Natural killer cell treated with Interleukin-12 subunit alpha and Interleukin-12 subunit beta and Interleukin-15 and Interleukin-18, amount 100 ng/mL, for 72 hours (primary cell): Measurements from ENCODE around the gene RAB26. TPM values are rescaled to one million over a fixed set of nuclear protein-coding genes. Genes with fewer than 3 reads are reported as not detected.

Source experiments
- ATAC-seq, 2 donors: fragments of 150-1000 bp; cut with Tn5 transposase in 1 of 2; sonication (Bioruptor Pico), chemical (Tn5 transposase) in 1 of 2; 2 replicates each; pipeline ENCODE4 v1.10.0; 2021
- DNase-seq: peaks from one replicate; pipeline ENCODE4 v3.0.0; 2022; ENCODE audit warnings: low spot score
- H3K27ac Mint-ChIP-seq, 2 donors: 1 replicate in 1 of 2; 2 replicates in 1 of 2; pipeline ENCODE4 v1.8.0; 2022; ENCODE audit warnings: mixed read lengths in 2 of 2, mild to moderate bottlenecking in 1 of 2, moderate library complexity in 1 of 2
- H3K27me3 Mint-ChIP-seq, 2 donors: 1 replicate in 1 of 2; 2 replicates in 1 of 2; pipeline ENCODE4 v1.8.0; 2022; ENCODE audit warnings: mixed read lengths in 2 of 2
- H3K36me3 Mint-ChIP-seq: one replicate; pipeline ENCODE4 v1.8.0; 2022; ENCODE audit warnings: mixed read lengths
- H3K4me1 Mint-ChIP-seq, 2 donors: 1 replicate in 1 of 2; 2 replicates in 1 of 2; pipeline ENCODE4 v1.8.0; 2022; ENCODE audit warnings: low read depth in 2 of 2, mixed read lengths in 2 of 2, mild to moderate bottlenecking in 1 of 2
- H3K4me3 Mint-ChIP-seq: one replicate; pipeline ENCODE4 v1.8.0; 2022; ENCODE audit warnings: mixed read lengths
- H3K9me3 Mint-ChIP-seq: 2 replicates; pipeline ENCODE4 v1.8.0; 2022; ENCODE audit warnings: mixed read lengths
- total RNA-seq, 2 donors: library from RNA; stranded (reverse); gene quantifications; one replicate each; pipeline ENCODE4 v1.2.3, GENCODE V29; 2022

The RAB26 gene
- total RNA-seq, 2 donors from 2014 or later = 0.89 TPM; not detected in 1

- Mint-ChIP-seq H3K27me3 (no peaks in the 10 kb centered on the region), H3K4me3 (no peak overlapping the region), H3K27ac (no peak overlapping the region), H3K36me3 (no peaks in the 10 kb centered on the region), H3K4me1 (peaks cover 0 to 6% of the 10 kb centered on the region in 2 donors), H3K9me3 (no peaks in the 10 kb centered on the region)
- ATAC-seq (peak; percentile 42 to 81), DNase-seq (no peak)
These were observed 30.1 kb downstream of the RAB26 start for GRCh38 chr16:2178321-2179106.

DNA sequence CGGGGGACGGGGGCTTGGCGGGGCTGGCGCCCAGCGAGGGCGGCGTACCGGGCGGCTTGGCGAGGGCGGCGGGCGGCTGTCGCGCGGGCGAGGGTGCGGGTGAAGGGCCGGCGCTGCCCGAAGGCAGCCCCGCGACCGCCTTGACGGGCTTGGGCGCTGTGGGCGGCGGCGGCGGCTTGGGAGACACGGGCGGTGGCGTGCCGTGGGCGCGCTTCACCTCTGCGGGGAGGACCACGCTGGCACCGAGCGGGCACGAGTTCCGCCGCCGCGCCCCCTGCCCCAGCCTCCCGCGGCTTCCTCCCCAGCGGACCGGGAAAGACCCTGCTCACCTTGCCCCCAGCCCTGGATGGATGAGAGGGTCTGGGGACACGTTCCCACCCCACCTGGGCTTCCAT is 30.7 kb downstream of the RAB26 start:
- Mint-ChIP-seq H3K4me1 (peaks cover 0 to 6% of the 10 kb centered on the region in 2 donors), H3K36me3 (no peaks in the 10 kb centered on the region), H3K27me3 (no peaks in the 10 kb centered on the region), H3K27ac (no peak overlapping the region), H3K9me3 (no peaks in the 10 kb centered on the region), H3K4me3 (no peak overlapping the region)
- DNase-seq (no peak), ATAC-seq (no peak)

DNA sequence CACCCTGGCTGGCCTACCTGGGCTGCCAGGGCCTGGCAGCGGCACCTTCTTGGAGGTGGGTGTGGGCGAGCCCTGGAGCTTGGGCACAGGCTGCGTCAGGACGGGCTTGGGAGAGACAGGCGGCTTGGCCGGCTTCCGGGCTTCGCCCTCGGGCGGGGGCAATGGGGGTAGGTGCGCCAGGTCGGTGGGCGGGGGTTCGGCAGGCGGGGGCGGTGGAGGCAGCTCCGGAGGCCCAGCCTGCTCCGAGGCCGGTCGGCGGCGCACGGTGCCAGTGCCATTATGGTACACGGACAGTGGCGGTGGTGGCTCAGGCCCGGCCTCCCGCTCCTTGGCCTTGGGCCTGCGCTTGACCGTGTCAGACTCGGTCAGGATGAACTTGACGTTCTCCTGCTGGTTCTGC is 31.2 kb downstream of the RAB26 start:
- Mint-ChIP-seq H3K4me1 (peaks cover 0 to 6% of the 10 kb centered on the region in 2 donors), H3K27me3 (no peaks in the 10 kb centered on the region), H3K36me3 (no peaks in the 10 kb centered on the region), H3K27ac (no peak overlapping the region), H3K4me3 (no peak overlapping the region), H3K9me3 (no peaks in the 10 kb centered on the region)
- no peak for DNase-seq
- ATAC-seq = no peak

DNA sequence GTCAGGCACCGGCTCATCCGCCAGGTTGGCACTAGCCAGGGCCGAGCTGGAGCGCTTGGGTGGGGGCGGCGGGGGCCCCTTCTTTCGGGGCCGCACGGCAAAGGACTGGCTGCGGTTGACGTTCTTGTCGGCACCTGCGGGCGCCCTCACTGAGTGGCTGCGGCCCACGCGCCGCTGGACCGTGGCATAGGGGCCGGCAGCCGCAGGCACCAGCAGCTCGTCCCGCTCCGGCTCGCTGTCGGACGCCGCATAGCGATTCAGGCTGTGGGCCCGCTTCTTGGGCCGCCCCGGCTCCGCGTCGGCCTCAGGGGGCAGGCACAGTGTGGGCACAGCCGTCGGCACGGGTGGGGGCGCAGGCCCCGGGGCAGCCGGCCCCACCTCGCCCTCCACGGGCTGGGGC is 32.0 kb downstream of the RAB26 start:
- Mint-ChIP-seq H3K4me1 (peaks cover 0 to 6% of the 10 kb centered on the region in 2 donors), H3K27me3 (no peaks in the 10 kb centered on the region), H3K9me3 (no peaks in the 10 kb centered on the region), H3K4me3 (no peak overlapping the region), H3K27ac (no peak overlapping the region), H3K36me3 (no peaks in the 10 kb centered on the region)
- ATAC-seq (no peak), DNase-seq (no peak)

DNA sequence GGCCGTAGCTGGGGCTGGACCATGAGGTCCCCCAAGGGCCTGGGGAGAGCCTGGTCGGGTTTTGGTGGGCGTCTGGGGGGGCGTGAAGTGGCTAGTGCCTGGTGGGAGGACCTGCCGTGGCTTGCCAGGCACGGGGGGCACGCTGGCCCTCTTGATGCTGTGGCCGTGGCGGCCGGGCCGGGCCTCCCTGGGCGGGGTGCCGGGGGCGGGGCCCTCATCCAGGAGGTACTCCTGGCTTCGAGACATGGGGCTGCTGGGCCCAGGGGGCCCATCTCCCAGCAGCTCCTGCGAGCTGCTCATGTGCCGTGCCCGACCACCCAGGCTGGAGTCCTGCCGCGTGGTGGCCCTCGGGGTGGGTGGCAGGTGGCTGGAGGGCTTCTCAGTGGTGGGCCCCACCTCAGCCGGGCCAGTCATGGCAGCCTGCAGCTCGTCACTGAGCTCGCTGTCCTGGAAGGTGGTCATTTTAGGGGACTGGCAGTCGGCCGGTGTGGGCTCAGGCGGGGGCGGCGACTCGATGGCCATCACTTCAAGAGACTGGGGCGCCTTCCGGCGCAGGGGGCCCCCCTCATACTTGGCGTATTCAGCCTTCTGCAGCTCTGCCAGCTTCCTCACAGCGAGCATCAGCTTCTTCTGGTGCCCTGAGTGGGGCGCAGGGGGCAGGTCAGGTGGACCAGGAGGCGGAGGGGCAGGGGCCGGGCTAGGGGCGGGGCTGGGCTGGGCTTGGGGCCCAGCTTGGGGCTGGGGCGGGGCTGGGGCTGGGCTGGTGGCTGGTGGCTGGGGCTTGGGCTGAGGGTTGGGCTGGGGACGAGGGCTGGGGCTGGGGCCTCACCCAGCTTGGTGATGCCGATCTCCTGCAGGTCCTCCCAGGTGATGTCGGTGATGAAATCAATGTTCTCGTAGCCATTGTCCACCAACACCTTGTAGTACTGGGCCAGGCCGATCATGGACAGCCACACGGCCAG is 32.8 kb downstream of the RAB26 start:
- H3K4me3 Mint-ChIP-seq = no peak overlapping the region
- H3K36me3 Mint-ChIP-seq = no peaks in the 10 kb centered on the region
- no peaks in the 10 kb centered on the region for H3K9me3 Mint-ChIP-seq
- no peaks in the 10 kb centered on the region for H3K27me3 Mint-ChIP-seq
- H3K4me1 Mint-ChIP-seq = peaks cover 0 to 6% of the 10 kb centered on the region in 2 donors
- ATAC-seq (no peak), DNase-seq (no peak)
- H3K27ac Mint-ChIP-seq = no peak overlapping the region

DNA sequence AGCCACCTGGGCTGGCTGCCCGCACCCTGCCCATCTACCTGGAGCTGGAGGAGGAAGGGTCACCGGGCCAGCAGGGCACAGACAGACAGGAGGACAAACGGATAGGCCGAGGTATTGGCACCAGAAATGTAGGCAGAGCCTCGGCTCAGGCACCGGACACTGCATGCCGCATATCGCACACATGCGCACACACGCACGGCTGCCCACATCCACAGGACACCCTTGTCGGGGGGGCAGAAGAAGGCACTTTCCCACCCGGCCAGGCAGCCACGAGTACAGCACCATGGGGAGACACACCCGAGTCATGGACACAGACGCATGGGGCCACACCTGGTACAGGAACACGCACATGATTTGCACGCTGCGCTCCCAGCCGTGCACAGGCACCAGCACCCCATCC is 33.5 kb downstream of the RAB26 start:
- no peak for ATAC-seq
- H3K27ac Mint-ChIP-seq = no peak overlapping the region
- no peak for DNase-seq
- H3K4me3 Mint-ChIP-seq = no peak overlapping the region
- H3K9me3 Mint-ChIP-seq = no peaks in the 10 kb centered on the region
- peaks cover 0 to 6% of the 10 kb centered on the region in 2 donors for H3K4me1 Mint-ChIP-seq
- H3K27me3 Mint-ChIP-seq = no peaks in the 10 kb centered on the region
- no peaks in the 10 kb centered on the region for H3K36me3 Mint-ChIP-seq

DNA sequence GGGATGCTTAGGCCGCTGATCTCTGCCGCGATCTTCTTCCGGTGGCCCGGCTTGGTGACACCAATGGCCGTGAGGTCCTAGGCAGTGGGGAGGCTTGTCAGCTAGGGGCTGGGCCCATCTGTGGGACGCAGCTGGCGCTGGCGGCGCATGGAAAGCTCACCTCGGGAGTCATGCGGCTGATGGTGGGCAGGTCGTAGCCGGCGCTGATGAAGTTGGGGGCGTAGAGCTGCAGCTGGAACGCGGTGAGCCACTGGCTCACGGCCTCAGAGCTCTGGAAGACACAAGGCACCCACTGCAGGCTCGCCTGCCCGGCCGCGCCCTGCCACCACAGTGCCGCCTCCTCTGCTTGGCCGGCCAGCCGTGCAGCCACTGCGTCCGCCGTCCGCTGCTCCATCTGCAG is 35.2 kb downstream of the RAB26 start:
- Mint-ChIP-seq H3K36me3 (no peaks in the 10 kb centered on the region), H3K27ac (no peak overlapping the region), H3K4me3 (no peak overlapping the region), H3K27me3 (no peaks in the 10 kb centered on the region), H3K9me3 (no peaks in the 10 kb centered on the region), H3K4me1 (peaks cover 0 to 4% of the 10 kb centered on the region in 2 donors)
- no peak for DNase-seq
- no peak for ATAC-seq

DNA sequence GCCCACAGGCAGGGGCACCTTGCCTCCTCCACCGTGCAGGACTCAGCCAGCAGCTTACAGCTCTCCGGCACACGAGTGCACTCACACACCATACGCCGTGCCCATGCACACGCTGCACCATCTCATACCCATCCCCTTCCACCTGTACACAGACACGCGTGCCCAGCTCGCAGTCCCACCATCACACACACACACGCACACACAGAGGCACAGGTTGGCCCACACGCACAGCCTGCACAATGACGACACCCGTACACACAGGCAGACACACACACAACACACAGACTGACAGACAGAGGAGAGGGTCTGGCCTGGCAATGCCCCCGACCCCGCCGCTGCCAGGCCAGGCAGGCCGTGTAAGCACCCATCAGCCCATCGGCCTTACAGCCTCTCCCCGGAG is 35.9 kb downstream of the RAB26 start:
- no peaks in the 10 kb centered on the region for H3K27me3 Mint-ChIP-seq
- peaks cover 0 to 4% of the 10 kb centered on the region in 2 donors for H3K4me1 Mint-ChIP-seq
- no peak overlapping the region for H3K27ac Mint-ChIP-seq
- H3K36me3 Mint-ChIP-seq = no peaks in the 10 kb centered on the region
- no peak overlapping the region for H3K4me3 Mint-ChIP-seq
- peak in 1 of 2 donors; percentile 2 for ATAC-seq
- no peak for DNase-seq
- H3K9me3 Mint-ChIP-seq = no peaks in the 10 kb centered on the region

DNA sequence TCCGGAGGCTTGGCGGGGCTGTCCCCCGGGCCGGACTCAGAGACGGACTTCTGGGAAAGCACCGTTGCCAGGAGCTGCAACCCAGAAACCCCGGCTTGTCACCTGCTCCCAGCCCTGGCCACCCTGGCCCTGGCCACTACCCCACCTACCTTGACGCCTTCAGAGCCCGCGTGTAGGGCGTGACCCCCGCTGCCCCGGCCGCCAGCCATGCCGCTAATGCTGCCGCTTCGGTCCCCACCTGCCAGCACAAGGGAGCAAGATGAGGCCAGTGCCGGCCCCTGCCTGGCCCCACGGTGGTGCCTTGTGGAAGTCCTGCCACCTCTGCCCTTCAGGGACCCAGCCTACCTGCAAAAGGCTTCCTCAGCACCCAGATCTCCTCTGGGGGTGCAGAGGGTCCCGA is 36.5 kb downstream of the RAB26 start:
- Mint-ChIP-seq H3K9me3 (no peaks in the 10 kb centered on the region), H3K36me3 (no peaks in the 10 kb centered on the region), H3K27me3 (no peaks in the 10 kb centered on the region), H3K27ac (no peak overlapping the region), H3K4me1 (peaks cover 0 to 4% of the 10 kb centered on the region in 2 donors), H3K4me3 (no peak overlapping the region)
- no peak for DNase-seq
- ATAC-seq = no peak

DNA sequence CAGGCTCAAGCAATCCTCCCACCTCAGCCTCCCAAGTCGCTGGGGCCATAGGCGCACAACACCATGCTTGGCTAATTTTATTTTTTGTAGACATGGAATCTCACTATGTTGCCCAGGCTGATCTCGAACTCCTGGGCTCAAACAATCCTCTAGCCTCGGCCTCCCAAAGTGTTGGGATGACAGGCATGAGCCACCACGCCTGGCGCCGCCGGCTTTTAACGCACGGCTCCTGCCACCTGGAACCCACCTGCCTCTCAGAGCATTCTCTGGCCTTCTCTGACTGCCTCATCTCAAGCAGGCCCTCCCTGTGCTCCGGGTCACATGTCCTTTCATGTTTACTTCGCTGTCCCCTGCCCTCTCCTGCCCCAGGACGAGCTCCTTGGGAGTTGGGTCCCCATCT is 37.6 kb downstream of the RAB26 start:
- H3K4me1 Mint-ChIP-seq = peaks cover 0 to 4% of the 10 kb centered on the region in 2 donors
- H3K9me3 Mint-ChIP-seq = no peaks in the 10 kb centered on the region
- H3K36me3 Mint-ChIP-seq = no peaks in the 10 kb centered on the region
- no peak overlapping the region for H3K27ac Mint-ChIP-seq
- no peaks in the 10 kb centered on the region for H3K27me3 Mint-ChIP-seq
- H3K4me3 Mint-ChIP-seq = no peak overlapping the region
- no peak for ATAC-seq
- DNase-seq = no peak

- DNase-seq (no peak), ATAC-seq (no peak)
- Mint-ChIP-seq H3K27ac (no peak overlapping the region), H3K36me3 (no peaks in the 10 kb centered on the region), H3K9me3 (no peaks in the 10 kb centered on the region), H3K4me1 (peaks cover 0 to 4% of the 10 kb centered on the region in 2 donors), H3K4me3 (no peak overlapping the region), H3K27me3 (no peaks in the 10 kb centered on the region)
These were observed 38.1 kb downstream of the RAB26 start for GRCh38 chr16:2186505-2186904.

- Mint-ChIP-seq H3K27ac (no peak overlapping the region), H3K4me3 (no peak overlapping the region), H3K27me3 (no peaks in the 10 kb centered on the region), H3K36me3 (no peaks in the 10 kb centered on the region), H3K4me1 (peaks cover 0 to 2% of the 10 kb centered on the region in 2 donors), H3K9me3 (no peaks in the 10 kb centered on the region)
- ATAC-seq (no peak), DNase-seq (no peak)
These were observed 38.8 kb downstream of the RAB26 start for GRCh38 chr16:2187212-2187611.

- H3K4me1 Mint-ChIP-seq = no peaks in the 10 kb centered on the region
- no peak for ATAC-seq
- no peaks in the 10 kb centered on the region for H3K9me3 Mint-ChIP-seq
These were observed 40.0 kb downstream of the RAB26 start for GRCh38 chr16:2188395-2188794.

GRCh38 chr16:2189252-2189893 is 40.9 kb downstream of the RAB26 start:
- H3K27me3 Mint-ChIP-seq = peaks cover 0 to 3% of the 10 kb centered on the region in 2 donors
- H3K9me3 Mint-ChIP-seq = no peaks in the 10 kb centered on the region
- H3K4me1 Mint-ChIP-seq = no peaks in the 10 kb centered on the region
- no peak overlapping the region for H3K4me3 Mint-ChIP-seq
- DNase-seq = no peak
- no peak overlapping the region for H3K27ac Mint-ChIP-seq
- ATAC-seq = no peak
- no peaks in the 10 kb centered on the region for H3K36me3 Mint-ChIP-seq

More at GRCh38 chr16:2188395-2188794, 40.0 kb downstream of the RAB26 start:
- H3K27ac Mint-ChIP-seq = no peak overlapping the region
- no peaks in the 10 kb centered on the region for H3K36me3 Mint-ChIP-seq
- no peak for DNase-seq
- peaks cover 0 to 3% of the 10 kb centered on the region in 2 donors for H3K27me3 Mint-ChIP-seq
- H3K4me3 Mint-ChIP-seq = no peak overlapping the region
